A375 (cell line): ENCODE results near the gene SEMA3F. TPM values are rescaled to one million over a fixed set of nuclear protein-coding genes. Genes with fewer than 3 reads are reported as not detected.

ENCODE experiments used
- small RNA-seq: library from RNA; depleted of rRNA; stranded (forward); fragments of <200 nt; gene quantifications from one replicate; pipeline ENCODE3, GENCODE V24; 2014
- total RNA-seq: library from RNA; depleted of rRNA; stranded (reverse); fragments of >200 nt; shearing (Covaris generic); gene quantifications from 2 replicates; pipeline ENCODE4 v1.2.3, GENCODE V29; 2014; rRNA removed

The SEMA3F gene
- total RNA-seq, result 10.4 and 17.0 TPM in 2 replicates

DNA sequence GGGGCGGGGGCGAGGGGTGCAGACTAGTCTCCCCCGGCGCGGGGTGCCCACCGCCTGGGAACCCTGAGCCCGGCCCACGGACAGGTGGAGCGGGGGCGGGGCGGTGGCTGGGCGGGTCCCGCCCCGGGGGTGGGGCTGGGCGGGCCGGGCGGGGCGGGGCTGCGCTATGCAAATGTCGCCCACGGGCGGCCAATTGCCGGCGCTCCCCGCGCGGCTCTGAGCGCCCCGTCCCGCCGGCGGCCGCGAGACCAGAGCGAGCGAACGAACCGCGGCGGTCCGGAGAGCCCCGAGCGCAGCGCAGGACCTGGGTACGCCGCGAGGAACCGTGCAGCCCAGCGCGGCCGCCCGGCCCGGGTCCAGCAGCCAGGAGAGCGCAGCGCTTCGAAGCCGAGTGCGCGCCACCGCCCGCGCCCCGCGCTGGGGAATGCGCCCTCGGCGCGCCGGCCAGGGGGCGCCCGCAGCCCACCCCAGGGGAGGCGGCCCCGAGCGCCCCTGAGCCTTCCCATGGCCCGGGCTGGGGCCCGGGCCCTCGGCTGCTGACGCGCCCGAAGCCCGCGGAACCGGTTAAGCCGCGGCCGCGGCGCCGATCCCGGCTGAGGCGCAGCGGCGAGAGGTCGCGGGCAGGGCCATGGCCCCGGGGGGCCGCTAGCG, at the start of gene SEMA3F:
Gene SEMA3F, plus strand, starts transcription at position 485 of the 651 bp plus-strand sequence. CDS start 4,299 bp downstream, outside the sequence.

GRCh38 chr3:50190936-50191660, 36.0 kb downstream of the SEMA3F start, which contains the start of gene GNAT1:
GNAT1 (plus strand) TSS chr3:50191610; CDS start chr3:50191726, 116 bp downstream.

DNA sequence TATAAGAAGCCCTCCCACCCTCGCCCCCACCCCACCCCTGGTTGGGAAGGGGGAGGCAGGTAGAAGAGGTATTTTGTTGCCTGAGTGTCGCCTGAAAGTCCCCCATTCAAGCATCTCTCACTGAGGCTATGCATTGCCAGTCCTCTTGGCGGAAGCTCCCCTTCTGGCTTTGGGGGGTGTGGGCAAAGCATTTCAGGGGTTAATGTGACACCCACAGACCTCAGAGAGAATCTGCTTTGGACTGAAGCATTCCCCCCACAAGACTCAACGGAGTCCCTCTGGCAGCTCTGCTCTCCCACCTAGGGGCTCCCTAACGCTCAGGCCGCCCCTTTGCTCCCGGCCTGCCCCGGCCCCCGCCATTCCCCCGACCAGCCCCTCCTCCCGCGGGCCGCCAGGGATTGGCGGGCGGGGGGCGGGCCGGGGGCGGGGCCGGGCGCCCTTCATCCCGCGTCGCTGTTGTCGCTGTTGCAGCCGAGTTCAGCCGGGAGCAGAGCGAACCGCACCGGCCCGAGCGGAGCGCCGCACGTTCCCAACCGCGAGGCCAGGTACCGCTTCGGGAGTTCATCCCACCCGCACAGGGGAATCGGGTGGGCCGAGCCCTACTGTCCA, 49.8 kb downstream of the SEMA3F start, which contains the start of gene SLC38A3:
Gene SLC38A3, plus strand, starts transcription at position 468 of the 609 bp plus-strand sequence. CDS start 8,929 bp downstream, outside the sequence.

GRCh38 chr3:50235716-50236483, 80.8 kb downstream of the SEMA3F start, which contains the start of gene GNAI2:
GNAI2 (plus strand) TSS chr3:50236204; CDS start chr3:50236336, 132 bp downstream.

Small RNA genes lying within 50 kb of the gene (small RNA-seq; reads per million reads assigned to genes)
- gene MIR566 (not detected), gene MIR5787 (not detected)

Other genes starting within 250 kb of the SEMA3F start
- 12.3 and 16.0 TPM in 2 replicates for gene MON1A, start 225.5 kb upstream of the SEMA3F start, total RNA-seq
- 59.4 and 79.9 TPM in 2 replicates for gene RBM6, start 215.2 kb upstream of the SEMA3F start, total RNA-seq
- 144 and 173 TPM in 2 replicates for gene RBM5, start 66.4 kb upstream of the SEMA3F start, total RNA-seq
- not detected in 2 replicates for gene GNAT1, start 36.3 kb downstream of the SEMA3F start, total RNA-seq
- 0.34 and 0.53 TPM in 2 replicates for gene SLC38A3, start 49.9 kb downstream of the SEMA3F start, total RNA-seq
- 151 and 172 TPM in 2 replicates for gene GNAI2, start 80.9 kb downstream of the SEMA3F start, total RNA-seq
- 237 and 258 TPM in 2 replicates for gene SEMA3B, start 113.8 kb downstream of the SEMA3F start, total RNA-seq
- 0.15 and 1.2 TPM in 2 replicates for gene LSMEM2, start 123.8 kb downstream of the SEMA3F start, total RNA-seq
- 133 and 170 TPM in 2 replicates for gene IFRD2, start 137.1 kb downstream of the SEMA3F start, total RNA-seq
- 8.4 and 9.2 TPM in 2 replicates for gene HYAL3, start 144.1 kb downstream of the SEMA3F start, total RNA-seq
- 14.7 and 16.3 TPM in 2 replicates for gene NAA80, start 144.1 kb downstream of the SEMA3F start, total RNA-seq
- gene HYAL1, start 148.2 kb downstream of the SEMA3F start, total RNA-seq, result 0.32 and 0.34 TPM in 2 replicates
- 40.3 and 41.5 TPM in 2 replicates for gene HYAL2, start 167.4 kb downstream of the SEMA3F start, total RNA-seq
- 82.0 and 86.7 TPM in 2 replicates for gene TUSC2, start 172.9 kb downstream of the SEMA3F start, total RNA-seq
- gene RASSF1, start 185.5 kb downstream of the SEMA3F start, total RNA-seq, result 11.2 and 15.8 TPM in 2 replicates
- 1.9 and 4.0 TPM in 2 replicates for gene ZMYND10, start 190.4 kb downstream of the SEMA3F start, total RNA-seq
- gene NPRL2, start 195.5 kb downstream of the SEMA3F start, total RNA-seq, result 39.1 and 43.1 TPM in 2 replicates
- 27.0 and 29.1 TPM in 2 replicates for gene CYB561D2, start 195.5 kb downstream of the SEMA3F start, total RNA-seq
- 54.7 and 59.0 TPM in 2 replicates for gene TMEM115, start 204.2 kb downstream of the SEMA3F start, total RNA-seq